Measurements from ENCODE around the gene TMF1.

The TMF1 gene

DNA sequence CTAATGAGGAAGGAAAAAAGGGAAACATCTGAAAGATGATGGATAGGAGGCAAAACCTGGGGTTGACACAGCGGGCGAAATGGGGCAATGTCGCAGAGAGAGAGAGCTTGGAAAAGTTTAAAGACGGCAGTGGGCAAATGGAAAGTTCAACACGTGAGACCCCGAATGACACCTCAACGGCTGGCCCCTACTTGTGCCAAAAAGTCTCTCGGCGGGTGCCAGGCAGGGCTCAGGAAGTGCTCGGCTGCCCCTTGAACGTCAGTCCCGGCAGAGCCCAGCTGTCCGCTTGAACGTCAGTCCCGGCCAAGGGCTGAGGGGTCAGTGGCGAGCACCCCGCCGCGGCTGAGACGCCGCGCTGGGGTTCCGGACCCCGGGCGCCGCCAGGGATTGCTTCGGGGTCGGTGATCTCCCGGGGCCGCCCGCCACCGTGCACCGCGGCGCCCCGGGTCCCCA is 39.3 kb downstream of the TMF1 start:
- FAIRE-seq, result no peak

DNA sequence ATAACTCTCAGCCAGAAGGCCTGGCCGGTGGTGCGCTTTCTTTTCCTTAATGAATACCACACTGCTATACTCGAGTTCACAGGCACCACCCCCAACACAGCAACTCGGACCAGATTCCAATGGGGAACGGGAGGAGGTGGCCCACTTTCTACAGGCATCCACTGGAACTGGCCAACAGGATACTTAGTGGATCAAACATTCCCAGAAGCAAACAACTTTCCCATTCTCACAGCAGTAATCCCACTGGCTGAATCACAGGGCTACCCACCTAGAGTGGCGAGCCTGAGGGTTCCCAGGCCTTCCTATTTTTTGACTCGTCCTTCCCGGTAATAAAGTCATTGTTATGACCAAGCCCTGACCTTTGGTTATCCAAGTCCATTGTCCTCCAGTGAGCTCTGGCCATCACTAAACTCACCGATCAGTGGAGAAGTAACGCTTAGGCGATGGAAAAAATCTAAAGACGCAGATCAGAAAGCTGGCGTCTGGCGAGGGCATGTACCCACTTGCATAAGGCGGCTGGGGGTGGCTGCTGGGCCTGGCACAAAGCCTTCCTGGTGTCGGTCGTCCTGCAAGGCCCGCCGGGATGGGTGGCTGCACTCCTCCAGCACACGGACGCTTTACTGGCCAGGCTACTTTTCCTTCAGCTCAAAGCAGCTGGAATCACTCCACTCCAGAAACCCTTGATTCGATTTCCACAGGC is 39.9 kb downstream of the TMF1 start:
- no peak for FAIRE-seq

DNA sequence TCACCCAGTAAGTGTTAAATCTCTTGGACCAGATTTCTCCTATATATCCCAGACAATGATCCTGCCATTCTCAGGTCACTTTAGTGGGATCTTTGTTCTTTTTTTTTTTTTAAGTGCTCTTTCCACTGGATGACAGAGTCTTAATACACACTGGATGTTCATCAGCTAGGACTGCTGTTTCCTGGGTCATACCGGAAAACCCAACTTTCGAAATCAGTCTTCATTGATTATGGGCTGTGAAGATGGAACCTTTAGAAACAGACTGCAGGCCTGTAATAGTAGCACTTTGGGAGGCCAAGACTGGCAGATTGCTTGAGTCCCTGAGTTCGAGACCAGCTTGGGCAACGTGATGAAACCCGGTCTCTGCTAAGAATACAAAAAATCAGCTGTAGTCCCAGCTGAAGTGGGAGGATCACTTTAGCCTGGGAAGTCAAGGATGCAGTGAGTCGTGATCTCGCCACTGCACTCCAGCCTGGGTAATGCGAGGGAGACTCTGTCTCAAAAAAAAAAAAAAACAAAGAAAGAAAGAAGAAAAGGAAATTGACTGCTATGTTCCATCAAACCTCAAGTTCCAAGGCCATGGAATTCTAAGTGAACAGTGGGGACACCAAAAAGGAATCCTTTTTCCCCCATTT is 40.9 kb downstream of the TMF1 start:
- FAIRE-seq, result no peak

DNA sequence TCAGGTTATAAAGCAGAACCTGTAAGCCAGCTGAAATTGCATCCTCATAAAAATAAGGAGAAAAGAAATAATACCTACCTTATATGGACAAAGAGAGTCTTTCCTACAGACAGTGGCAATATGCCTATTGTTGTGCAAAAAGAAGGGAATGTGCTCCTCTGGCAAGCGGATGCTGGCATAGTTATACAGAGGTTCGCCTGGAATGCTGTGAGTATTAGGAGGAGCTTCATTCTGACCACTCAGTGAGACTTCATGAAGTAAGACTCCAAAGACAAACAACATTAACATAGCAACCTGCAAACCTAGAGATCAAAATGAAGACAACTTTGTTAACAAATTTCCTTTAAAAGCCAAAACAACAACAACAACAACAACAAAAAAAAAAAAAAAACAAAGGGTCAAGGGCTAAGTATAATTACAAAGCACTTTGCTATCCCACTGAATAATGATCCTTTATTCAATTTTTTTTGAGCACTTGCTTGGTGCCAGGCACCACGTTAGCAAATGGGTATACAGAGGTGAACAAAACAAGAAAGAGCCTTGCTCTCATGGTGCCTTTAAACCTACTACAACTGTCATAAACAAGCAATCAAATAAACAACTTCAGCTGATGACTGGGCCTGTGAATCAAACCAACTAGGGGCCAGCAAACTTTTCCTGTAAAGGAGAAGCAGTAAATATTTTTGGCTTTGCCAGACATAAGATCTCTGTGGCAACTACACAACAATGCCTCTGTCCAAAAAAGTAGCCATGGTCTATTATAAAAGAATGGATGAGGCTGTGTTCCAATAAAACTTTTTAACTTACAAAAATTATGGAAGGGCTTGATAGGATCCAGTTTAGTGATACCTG is 42.3 kb downstream of the TMF1 start:
- FAIRE-seq, result no peak

DNA sequence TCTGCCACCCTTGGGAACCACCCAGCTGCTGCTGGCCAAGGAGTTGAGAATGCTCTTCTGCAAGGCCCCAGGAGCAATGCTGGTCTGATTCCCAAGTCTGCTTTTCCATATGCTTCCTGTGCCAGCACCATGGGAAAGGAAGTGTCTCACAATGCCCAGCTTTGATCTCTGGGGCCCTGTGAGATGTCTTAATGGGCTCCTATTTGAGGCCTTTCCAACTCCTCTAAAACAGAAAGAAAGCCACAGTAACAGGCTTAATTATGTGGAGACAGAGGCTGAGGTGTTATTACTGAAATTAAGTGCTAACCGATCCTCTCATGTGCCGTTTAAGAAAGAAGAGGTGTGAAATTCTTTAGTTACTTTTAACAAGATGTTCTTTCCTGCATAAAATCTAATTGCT is 43.2 kb downstream of the TMF1 start:
- FAIRE-seq, result peak; percentile 21

DNA sequence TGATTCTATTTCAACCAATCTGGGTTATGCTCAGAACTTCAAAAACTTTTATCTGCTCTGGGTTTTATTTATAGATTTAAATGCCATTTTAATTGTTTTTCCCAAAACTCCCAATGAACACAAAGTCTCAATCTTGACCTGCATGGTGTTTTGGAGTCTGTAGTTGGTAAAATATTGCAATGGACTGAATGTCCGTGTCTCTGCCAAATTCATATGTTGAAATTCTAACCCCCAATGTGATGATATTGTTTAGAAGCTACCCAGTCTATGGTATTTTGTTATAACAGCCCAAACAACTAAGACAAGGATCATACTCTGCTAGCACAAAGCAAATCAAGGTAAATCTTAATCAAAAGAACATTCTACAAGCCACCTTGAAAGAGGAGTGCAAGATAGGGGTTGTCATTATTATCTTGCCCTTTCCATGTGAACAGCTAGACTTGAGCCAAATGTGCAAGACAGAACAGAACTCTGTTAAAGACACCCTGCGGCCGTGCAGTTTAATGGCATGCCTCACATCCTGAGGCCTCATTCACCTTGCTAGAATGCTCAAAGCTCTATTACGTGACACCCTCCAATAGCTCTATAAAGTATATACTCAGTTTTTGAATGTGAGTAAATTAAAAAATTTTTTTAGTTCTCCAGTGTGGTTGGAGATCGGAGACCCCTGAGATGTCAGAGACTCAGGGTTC is 46.2 kb downstream of the TMF1 start:
- FAIRE-seq, result no peak

DNA sequence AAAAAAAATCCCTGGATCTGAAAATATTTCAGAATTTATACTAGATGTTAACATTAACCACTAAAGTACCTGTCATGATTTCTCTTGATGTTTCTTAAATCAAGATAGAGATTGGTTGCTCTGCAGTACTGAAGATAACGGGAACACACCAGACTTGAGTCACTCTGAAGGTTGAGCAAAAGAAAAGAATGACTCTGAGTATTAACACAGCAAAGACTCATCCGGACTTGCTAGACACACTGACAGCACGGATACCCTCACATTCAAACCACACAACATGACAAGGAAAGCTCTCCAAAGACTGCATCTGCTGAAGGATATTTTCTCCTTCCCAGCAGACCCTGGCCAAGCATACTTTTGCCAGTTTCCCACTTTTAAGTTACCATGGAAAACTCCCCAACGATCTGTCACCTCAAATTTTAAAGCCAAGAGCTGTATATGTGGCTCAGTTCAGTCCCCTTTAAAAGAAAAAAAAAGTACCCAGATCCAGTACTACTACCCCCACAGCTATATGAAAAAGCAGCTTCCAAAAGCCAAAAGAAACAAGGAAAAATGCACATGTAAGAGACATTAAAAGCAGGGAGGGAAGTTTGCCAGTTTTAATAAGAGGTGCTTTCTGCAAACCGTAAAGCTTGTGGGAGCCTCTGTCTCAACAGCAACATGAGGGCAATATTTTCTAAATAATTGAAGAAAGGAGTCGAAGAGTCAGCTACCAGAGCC is 46.9 kb downstream of the TMF1 start:
- peak; percentile 78 for FAIRE-seq

DNA sequence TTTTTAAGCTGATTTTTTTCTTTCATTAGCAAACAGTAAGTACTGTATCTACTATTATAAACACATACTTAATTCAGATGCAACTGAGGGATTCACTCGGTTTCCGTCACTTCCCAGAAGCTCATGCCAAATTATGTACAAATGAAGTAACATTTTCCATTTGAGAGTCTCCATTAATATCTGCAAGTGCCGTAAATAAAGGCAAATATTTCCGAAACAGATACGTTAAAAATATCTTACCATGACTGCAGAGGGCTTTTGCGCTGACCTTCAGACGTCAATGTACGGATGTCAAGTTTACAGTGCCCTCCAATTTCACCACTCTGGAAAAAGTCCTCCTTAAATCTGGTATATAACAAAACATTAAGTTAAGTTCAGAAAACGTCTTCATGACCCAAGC is 48.0 kb downstream of the TMF1 start:
- no peak for FAIRE-seq

DNA sequence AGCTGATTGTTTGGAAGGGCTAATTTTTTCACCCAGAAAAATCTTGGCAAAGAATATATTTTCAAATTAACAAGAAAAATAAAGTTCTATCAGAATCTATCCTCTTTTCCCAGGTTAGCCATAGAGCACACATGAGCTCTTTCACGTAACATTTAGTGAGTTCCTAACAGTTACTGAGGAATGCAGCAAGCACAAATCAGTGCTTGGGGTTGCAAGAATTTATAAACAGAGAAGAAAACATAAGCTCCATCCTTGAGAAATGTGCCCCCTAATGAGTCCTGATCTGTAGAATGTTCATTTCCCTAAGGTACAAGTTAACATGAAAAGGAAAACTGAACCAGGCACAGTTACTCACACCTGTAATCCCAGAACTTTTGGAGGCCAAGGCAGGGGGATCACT is 52.5 kb downstream of the TMF1 start:
- FAIRE-seq, result no peak

DNA sequence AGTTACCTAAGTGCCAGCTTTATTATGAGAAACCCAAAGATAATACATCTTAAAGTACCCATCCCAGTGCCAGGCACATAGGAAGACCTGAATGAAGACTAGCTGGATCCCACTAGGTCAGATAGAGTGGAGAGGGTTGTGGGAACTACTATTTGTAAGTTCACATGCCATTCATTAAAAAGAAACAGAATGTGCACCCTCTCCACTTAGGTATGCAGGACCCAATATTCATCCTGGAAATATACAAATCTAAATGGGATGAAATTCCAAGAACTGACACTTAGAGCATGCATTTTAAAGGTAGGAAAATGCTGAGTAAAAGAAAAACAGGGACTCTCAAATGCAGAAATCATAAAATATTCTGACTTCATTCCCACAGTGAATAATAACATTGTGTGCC is 53.0 kb downstream of the TMF1 start:
- no peak for FAIRE-seq

DNA sequence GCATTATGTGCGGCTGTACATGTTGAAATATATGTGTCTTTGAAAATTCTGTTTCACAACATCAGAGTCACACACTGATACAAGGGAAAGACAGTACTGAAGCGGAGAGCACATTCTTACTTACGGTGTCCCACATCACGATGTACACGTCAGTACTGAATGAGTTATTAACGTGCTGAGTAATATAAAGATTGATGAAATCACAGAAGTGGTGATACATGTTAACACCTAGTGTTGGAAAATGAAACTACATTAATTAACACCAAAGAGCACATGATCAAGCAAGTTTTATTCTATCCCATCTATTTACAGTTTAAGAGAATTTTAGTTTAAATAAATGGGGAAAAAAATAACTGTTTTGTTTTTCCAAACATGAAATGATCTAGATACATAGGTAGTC is 54.2 kb downstream of the TMF1 start:
- FAIRE-seq, result no peak

DNA sequence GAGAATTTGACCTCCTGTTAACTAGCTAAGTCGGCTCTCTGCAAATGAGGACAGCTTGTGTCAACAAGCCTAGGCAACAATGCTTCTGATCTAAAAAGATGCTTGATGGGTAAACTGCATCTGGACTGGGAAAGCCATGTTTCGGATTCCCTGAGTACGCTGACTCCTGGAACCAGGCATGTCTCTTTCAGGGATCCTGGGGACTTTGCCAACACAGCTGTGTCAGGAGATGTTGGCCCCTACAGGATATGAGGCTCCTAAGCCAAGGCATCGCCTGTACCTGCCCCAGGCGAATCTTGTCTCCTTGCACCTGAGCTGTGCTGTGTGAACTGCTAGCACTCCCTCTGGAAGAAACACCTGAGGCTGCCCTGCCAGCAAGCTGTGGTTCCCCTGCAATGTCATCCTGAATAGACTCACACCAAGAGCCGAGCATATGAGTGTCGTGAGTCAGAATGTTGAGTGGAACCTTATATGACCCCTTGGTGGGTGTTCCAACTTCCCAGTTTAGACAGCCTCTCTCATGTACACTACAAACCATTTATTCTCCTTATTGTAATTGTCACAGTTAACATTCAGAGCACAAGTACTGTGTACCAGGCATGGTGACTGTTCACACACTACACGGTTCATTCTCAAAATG is 55.7 kb downstream of the TMF1 start:
- no peak for FAIRE-seq

DNA sequence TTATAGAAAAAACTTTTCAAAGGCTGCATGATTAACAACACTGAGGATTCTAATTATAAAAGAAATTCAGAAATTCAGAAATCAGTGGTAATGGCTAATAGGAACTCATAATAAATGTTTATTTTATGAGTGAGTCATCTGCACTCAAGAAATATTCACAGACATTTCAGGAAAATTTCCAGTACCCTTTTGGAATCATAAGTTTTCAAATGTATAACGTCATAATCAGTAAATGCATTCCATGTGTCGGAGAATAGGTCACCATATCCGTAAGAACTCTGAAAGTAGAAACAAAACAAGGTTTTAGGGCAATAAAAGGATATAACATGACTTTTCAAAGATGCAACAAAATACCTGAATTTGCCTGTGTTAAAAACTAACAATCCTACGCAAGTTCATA is 63.4 kb downstream of the TMF1 start:
- no peak for FAIRE-seq

DNA sequence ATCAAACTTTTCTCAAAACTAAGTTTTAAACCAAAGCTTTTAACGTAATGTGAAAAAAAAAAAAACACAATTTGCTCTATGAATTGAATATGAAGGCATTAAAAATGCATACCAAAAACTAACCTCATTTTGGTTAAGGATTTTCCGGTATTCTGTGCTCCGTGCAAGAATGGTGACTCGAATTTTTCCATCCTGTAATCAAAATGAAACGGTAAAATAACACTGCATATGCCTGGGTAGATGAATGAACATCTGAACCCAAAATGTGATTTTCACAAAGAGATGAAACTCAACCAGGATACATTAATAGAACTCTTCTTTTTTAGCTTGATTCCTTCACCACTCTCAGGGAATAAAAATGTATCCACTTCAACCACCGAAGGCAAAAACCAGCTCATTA is 64.8 kb downstream of the TMF1 start:
- no peak for FAIRE-seq

DNA sequence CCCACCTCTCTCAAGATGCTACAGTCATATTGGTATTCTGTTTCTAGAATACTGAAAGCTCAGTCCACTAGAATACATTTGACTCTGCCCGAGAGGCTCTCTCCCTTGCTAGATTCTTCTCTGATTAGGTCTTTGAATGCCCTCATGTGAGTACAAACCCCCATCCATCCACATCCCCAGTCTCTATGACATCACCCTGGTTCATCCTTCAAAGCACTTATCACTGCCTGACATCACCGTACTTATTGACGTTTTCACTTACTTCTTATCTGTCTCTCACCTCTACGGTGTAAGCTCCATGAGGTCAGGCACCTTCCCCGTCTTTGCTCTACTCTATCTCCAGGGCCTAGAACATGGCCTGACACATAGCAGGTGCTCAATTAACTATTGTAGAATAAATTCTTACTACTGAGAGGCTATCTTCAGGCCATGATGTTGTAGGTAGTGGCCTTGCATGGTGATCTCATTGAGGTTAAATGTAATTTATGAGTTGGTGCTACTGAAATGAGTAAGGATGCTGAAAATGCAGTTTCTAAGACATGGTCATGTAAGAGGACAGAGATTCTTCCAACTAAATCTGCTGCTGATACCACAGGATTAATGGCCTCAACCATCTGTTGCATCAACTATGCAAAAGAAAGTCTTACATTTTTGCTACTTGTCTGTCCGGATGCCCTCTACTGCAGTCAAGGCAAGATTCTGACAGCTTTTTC is 65.5 kb downstream of the TMF1 start:
- no peak for FAIRE-seq

DNA sequence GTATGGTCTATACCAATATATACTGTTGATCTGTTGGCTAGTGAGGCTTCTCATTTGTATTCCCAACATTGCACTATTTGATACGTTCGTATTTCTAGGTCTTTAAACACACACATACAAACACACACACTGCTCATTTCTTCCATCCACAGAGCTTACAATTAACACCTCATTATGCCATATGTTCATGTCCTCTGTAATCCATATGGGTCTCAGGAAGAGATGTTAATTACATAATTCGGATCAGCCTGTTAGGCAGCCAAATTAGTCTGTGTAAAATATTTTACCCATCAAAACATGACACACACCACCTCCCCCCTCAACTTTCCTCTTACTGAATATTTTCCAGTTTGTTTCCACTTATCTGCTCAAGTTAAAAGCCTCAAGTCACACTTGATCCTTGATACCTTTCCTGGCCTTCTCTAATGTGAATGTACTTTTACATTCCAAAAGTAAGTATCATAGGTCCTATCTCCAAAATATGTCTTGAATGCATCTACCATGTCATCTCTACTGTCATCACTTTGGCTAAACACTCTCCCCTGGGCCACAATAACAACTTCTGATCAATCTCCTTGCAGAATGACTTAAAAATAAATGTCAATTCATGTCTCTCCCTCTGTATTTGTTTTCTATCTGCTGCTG is 66.9 kb downstream of the TMF1 start:
- no peak for FAIRE-seq

DNA sequence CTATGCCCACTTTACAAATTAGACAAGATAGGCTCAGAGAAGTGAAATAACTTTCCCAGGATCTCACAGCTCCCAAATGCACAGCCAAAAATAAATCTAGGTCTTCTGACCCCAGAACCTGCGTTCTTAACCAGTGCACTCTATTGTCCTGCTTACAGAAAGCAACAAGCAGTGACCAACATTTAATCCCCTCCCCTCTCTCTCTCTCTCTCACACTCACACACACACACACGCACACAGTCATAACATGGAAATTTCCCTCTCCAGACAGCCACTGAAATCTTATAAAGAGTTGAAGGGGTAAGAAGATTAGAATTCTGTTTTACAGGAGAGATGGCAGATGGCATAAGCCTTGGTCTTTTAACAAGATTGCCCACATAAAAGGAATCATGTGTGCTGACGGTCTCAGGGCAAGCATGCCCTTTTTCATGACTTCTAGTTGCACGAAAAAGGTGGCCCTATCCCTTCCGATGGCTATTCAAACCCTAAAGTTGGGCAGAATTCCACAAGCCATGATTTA is 68.1 kb downstream of the TMF1 start:
- FAIRE-seq, result no peak

DNA sequence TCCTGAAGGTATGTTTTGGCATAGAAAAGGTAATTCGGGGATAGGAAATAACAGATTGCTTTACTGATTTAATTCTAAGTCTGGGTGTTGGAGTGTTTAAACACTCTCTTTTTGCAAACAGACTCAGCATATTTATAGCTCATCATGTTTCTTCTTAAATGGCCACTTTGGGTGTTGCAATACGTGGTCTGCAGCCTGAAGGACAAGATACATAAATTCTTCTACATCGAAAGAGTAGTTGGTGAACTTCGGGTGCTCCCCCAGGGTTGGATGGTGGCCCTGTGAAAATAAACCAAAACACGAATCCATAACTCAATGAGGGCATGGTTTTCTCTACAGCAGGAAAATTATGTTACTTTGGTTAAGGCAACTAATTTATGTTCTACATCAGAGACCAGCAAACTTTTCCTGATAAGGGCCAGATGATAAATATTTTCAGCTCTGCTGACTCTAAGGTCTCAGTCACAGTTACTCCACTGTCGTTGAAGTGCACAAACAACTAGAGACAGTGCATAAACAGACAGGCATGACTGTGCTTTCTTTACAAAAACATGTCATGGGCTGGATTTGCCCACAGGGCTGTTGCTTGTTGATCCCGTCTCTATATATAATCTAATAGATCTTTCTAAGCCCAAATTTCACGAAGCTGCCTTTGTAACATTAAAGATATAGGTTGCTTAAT is 74.5 kb downstream of the TMF1 start:
- FAIRE-seq, result no peak

DNA sequence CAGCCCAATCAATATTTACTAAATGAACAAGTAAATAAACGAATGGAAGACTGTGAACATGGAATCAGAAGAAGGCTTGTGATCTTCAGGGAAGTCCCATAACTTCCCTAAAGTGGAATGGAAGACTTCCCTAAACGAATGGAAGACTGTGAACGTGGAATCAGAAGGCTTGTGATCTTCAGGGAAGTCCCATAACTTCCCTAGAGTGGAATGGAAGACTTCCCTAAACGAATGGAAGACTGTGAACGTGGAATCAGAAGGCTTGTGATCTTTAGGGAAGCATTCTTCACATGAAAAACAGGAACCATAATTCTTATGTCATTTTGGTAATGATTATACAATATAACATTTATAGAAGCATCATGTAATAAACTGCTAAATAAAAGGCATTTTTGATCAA is 77.4 kb downstream of the TMF1 start:
- FAIRE-seq, result no peak

DNA sequence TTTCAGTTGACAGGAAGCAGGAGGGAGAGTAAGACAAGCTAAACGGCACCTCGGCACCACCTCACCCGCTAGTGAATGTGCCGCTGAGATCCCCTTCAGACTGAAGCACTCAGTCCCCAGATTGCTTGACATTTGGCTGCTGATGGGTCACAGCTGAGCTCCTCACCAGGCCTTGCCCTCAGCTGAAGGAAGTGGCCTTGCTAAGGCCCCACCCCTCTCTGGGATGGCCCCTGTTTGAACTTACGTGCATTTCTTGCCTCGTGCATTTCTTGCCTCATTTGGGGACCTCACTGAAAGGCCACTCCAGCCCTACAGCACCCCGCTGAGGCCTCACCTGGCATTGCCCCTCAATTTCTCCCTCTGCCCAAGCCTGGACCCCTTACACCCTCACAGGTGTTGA is 78.5 kb downstream of the TMF1 start:
- FAIRE-seq, result no peak
